GM19468 (cell line): Measurements from ENCODE around the gene WNK2.

ENCODE experiments used
- ATAC-seq: cut with Tn5 transposase; IDR thresholded peaks from one replicate; pipeline ENCODE4 v1.9.1; 2021; ENCODE audit warnings: mild to moderate bottlenecking, moderate library complexity, moderate number of reproducible peaks; ENCODE audit not compliant: unreplicated experiment; ENCODE audit errors: extremely low read depth

WNK2 gene

GRCh38 chr9:93196096-93197055, 12.4 kb downstream of the WNK2 start:
- no peak for ATAC-seq

GRCh38 chr9:93197670-93198069, 13.7 kb downstream of the WNK2 start:
- ATAC-seq: no peak

- no peak for ATAC-seq
Observed at GRCh38 chr9:93198117-93198837, 14.3 kb downstream of the WNK2 start.

GRCh38 chr9:93198838-93199625, 15.1 kb downstream of the WNK2 start:
- no peak for ATAC-seq

- no peak for ATAC-seq
Observed at GRCh38 chr9:93200449-93200742, 16.5 kb downstream of the WNK2 start.

- no peak for ATAC-seq
Observed at GRCh38 chr9:93200989-93201334, 17.0 kb downstream of the WNK2 start.

GRCh38 chr9:93203026-93203717, 19.2 kb downstream of the WNK2 start:
- no peak for ATAC-seq

GRCh38 chr9:93203718-93204469, 20.0 kb downstream of the WNK2 start:
- ATAC-seq: no peak

- ATAC-seq: no peak
Observed at GRCh38 chr9:93204470-93205043, 20.6 kb downstream of the WNK2 start.

GRCh38 chr9:93205045-93205768, 21.3 kb downstream of the WNK2 start:
- no peak for ATAC-seq

GRCh38 chr9:93205896-93206575, 22.1 kb downstream of the WNK2 start:
- ATAC-seq: no peak

- ATAC-seq: no peak
Observed at GRCh38 chr9:93206576-93207155, 22.7 kb downstream of the WNK2 start.

- ATAC-seq: no peak
Observed at GRCh38 chr9:93207326-93207814, 23.4 kb downstream of the WNK2 start.

- ATAC-seq: no peak
Observed at GRCh38 chr9:93207860-93208734, 24.2 kb downstream of the WNK2 start.

- ATAC-seq: no peak
Observed at GRCh38 chr9:93209097-93209496, 25.2 kb downstream of the WNK2 start.

GRCh38 chr9:93209576-93210323, 25.8 kb downstream of the WNK2 start:
- no peak for ATAC-seq
